GM21723 (cell line): ENCODE measurements around the gene SEMA5A.

ENCODE experiments used
- ATAC-seq: cut with Tn5 transposase; IDR thresholded peaks from one replicate; pipeline ENCODE4 v1.9.1; 2021; ENCODE audit warnings: mild to moderate bottlenecking, moderate library complexity; ENCODE audit not compliant: unreplicated experiment

SEMA5A gene

GRCh38 chr5:9545992-9546851 lies at the start of gene SEMA5A:
SEMA5A (minus strand) TSS chr5:9546075; CDS start chr5:9379946, 166,129 bp downstream.
- ATAC-seq: no peak

GRCh38 chr5:9594913-9595312 lies 49.0 kb upstream of the SEMA5A start:
- ATAC-seq: no peak

GRCh38 chr5:9589049-9589835 lies 43.4 kb upstream of the SEMA5A start:
- no peak for ATAC-seq

- no peak for ATAC-seq
Observed at GRCh38 chr5:9588254-9588653, 42.4 kb upstream of the SEMA5A start.

GRCh38 chr5:9587135-9587534 lies 41.3 kb upstream of the SEMA5A start:
- ATAC-seq: no peak

GRCh38 chr5:9582406-9582805 lies 36.5 kb upstream of the SEMA5A start:
- ATAC-seq: no peak

GRCh38 chr5:9573796-9574195 lies 27.9 kb upstream of the SEMA5A start:
- no peak for ATAC-seq

DNA sequence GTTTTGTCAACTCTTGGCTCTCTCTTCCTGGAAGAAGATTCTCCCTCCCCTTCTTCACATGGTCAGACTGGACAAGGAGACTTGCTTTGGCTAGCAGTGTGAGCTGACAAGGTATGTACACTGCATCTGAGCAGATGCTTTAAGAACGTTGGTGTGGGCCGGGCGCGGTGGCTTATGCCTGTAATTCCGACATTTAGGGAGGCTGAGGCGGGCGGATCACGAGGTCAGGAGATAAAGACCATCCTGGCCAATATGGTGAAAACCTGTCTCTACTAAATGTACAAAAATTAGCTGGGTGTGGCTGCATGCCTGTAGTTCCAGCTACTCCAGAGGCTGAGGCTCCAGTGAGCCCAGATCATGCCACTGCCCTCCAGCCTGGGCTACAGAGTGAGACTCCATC lies 26.4 kb upstream of the SEMA5A start:
- ATAC-seq: no peak

DNA sequence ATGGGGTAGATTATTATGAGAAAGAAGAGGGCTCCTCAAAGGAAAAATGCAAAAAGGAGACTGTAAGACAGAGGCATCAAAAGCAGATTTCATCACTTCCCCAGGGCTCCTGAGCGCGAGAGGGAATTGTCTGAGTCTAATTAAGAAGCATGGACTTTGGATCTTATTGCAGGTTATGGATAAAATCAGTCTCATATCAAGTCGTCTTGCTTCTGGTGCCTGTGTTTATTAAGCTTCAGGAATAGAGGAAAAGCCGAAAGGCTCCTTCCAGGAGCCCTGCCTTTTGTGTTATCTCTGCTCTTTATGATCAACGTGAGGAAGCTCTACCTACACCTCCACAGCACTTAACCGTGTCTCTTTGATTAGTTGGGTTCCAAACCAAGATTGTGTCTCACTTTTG lies 25.0 kb upstream of the SEMA5A start:
- ATAC-seq: no peak

- ATAC-seq: no peak
Observed at GRCh38 chr5:9567039-9567438, 21.2 kb upstream of the SEMA5A start.

DNA sequence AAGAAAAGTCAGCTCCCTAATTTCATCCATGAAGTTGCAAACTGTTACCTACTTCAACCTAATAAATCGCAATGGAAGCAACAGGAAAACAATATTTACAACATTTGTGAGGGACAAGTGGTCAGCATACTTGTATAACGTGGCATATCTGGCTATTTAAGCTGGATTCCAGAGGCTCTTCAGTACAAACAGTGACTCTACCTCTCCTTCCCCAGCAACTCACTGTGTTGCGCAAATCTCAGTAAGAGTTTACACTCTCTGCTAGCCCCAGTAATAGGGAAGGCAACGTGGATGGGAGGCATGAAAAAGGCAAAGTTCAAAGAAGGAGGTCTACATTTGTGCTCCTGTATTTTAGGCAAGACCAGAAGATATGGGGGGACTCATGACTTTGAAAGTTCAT lies 18.9 kb upstream of the SEMA5A start:
- ATAC-seq: no peak

DNA sequence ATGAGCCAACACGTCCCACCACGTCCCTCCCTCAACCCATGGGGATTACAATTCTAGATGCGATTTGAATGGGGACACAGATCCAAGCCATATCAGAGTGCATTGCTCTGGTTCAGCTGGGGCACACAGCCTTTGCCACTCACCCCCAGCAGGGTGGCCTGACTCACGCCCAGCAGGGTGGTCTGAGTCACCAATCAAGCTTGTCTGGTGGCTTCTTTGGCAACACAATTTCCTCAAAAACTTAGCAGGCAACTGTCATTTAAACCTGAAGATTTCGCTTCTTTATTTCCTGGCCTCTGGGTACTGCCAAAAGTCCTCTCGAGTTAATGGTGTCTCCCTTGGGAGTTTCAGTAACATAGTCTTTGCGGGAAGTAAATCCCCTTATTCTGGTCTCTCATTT lies 16.3 kb upstream of the SEMA5A start:
- ATAC-seq: no peak

DNA sequence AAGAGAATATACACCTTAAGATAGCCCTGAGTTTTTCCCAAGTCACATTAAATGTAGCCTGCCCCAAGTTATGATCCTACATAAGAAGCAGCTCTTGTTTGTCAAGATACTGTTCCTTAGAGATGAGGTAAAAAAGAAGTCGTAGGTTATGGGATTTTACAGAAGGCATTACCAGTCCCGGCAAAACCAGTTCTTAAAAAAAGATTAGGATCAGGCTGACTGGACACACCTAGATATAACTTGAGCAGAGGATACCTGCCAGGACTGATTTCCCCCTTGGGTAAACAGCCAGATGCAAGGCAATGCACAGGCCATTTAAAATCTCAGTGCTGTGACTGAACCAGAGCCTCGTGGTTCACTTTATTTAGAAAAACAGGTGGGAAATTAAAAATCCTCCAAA lies 14.1 kb upstream of the SEMA5A start:
- no peak for ATAC-seq

GRCh38 chr5:9558319-9558965 lies 12.6 kb upstream of the SEMA5A start:
- no peak for ATAC-seq

DNA sequence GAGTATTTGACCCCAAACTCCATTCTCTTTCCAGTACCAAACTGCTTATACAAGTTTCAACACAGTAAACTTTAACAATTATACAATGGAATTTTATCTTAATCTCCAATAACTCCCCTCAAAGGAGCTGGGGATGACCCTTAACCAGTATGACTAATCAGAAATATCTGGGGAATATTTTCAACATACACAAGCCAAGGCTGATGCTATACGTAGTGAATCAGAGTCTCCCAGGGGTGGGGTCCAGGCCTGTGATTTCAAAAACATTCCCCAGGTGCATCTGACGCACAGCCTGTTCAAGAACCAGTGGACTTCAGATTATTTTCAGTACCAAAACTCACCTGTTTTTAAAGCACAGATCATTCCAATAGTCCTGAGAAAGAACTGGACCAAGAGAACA lies 11.8 kb upstream of the SEMA5A start:
- no peak for ATAC-seq

- ATAC-seq: no peak
Observed at GRCh38 chr5:9555961-9556360, 10.1 kb upstream of the SEMA5A start.

DNA sequence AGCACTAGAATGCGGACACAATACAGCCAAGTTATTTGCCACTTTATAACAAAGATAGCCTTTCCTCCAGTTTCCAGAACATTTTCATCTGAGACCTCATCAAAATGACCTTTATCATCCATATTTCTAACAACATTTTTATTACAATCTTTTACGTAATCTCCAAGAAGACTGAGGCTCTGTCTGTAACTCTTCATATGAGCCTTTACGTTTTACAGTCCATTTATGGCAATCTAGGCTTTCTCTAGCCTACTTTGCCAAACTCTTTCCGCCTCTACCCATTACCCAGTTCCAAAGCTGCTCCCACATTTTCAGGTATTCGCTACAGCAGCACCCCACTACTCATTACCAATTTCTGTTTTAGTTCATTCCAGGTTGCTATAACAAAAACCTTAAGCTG lies 8.2 kb upstream of the SEMA5A start:
- ATAC-seq: no peak

DNA sequence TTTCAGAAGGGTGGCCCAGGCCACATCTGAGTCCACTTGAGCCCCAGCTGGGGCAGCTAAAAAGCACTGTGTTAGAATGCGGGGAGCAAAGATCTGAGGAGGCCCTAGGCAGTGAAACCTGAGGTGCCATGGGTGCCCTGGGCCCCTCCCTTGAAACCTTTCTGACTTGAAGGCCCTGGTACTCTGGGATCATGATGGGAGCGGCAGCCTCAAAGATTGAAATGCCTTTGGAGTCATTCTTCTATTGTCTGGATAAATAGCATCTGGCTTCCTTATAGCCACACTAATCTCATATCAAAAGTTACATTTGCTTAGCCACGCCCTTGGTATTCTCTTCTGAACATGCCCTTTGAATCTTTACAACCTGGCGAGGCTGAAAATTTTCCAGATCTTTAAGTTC lies 7.7 kb upstream of the SEMA5A start:
- no peak for ATAC-seq

- ATAC-seq: no peak
Observed at GRCh38 chr5:9551567-9552537, 6.0 kb upstream of the SEMA5A start.

DNA sequence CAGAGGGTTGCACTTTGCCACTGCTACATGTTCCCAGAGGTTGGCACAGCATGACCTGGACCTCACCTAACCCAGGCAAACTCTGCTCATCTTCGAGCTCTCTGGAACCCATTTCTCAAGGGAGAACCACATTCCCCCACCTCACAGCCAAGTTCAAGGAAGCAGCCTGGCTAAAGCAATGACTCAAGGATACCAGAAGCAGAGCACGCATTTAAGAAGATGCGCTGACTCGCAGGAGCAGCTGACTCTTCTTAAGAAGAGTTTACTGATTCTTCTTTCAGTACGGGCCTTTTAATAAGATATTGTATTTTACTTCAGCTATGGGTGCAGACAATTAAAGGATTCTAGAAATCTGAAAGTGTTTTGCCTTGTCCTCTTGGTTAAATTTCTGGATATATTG lies 4.1 kb upstream of the SEMA5A start:
- ATAC-seq: no peak
